OCI-LY1 (cell line): ENCODE measurements around the gene SLC6A18.

Experiments used
- H2AFZ ChIP-seq: fragments of 200-600 bp; sonication (generic), shearing (Covaris generic); 2 replicates; pipeline ENCODE4 v1.6.0; 2014; ENCODE audit warnings: antibody characterized with exemption, mild to moderate bottlenecking, low read length
- H3F3A ChIP-seq: fragments of 200-600 bp; sonication (generic), shearing (Covaris generic); 2 replicates; pipeline ENCODE4 v1.6.0; 2014; ENCODE audit warnings: mild to moderate bottlenecking, antibody characterized with exemption, low read length, moderate library complexity; ENCODE audit not compliant: insufficient read depth
- H3K27ac ChIP-seq: fragments of 200-600 bp; sonication (generic); 2 replicates; pipeline ENCODE4 v1.5.1; 2014; ENCODE audit warnings: low read length, mixed run types, mild to moderate bottlenecking, low read depth; ENCODE audit not compliant: poor library complexity, severe bottlenecking
- H3K27me3 ChIP-seq: fragments of 200-600 bp; sonication (generic); 2 replicates; pipeline ENCODE4 v1.6.0; 2014; ENCODE audit warnings: antibody characterized with exemption, mild to moderate bottlenecking, low read length, moderate library complexity; ENCODE audit not compliant: insufficient read depth
- H3K36me3 ChIP-seq: fragments of 200-600 bp; sonication (generic); 2 replicates; pipeline ENCODE4 v1.6.1; 2014; ENCODE audit warnings: mild to moderate bottlenecking, antibody characterized with exemption, low read length, moderate library complexity, mixed read lengths; ENCODE audit not compliant: insufficient read depth
- H3K4me1 ChIP-seq: fragments of 200-600 bp; sonication (generic); 2 replicates; pipeline ENCODE4 v1.5.1; 2014; ENCODE audit warnings: mild to moderate bottlenecking, low read length, moderate library complexity; ENCODE audit not compliant: insufficient read depth, severe bottlenecking
- H3K4me2 ChIP-seq: fragments of 200-600 bp; sonication (generic), shearing (Covaris generic); 2 replicates; pipeline ENCODE4 v1.6.1; 2014; ENCODE audit warnings: low read length
- H3K4me3 ChIP-seq: fragments of 200-600 bp; sonication (generic); 2 replicates; pipeline ENCODE4 v1.5.1; 2014; ENCODE audit warnings: low read length, low read depth, mild to moderate bottlenecking, mixed read lengths; ENCODE audit not compliant: poor library complexity, severe bottlenecking
- H3K79me2 ChIP-seq: fragments of 200-600 bp; shearing (Covaris generic); 2 replicates; pipeline ENCODE4 v1.6.1; 2016; ENCODE audit warnings: mixed run types, low read length, mixed read lengths; ENCODE audit not compliant: insufficient read depth
- H3K9ac ChIP-seq: fragments of 200-600 bp; sonication (generic), shearing (Covaris generic); 2 replicates; pipeline ENCODE4 v1.6.1; 2014; ENCODE audit warnings: mild to moderate bottlenecking, low read length, mixed read lengths
- H3K9me2 ChIP-seq: fragments of 200-600 bp; sonication (generic), shearing (Covaris generic); 2 replicates; pipeline ENCODE4 v1.6.1; 2014; ENCODE audit warnings: low read depth, mild to moderate bottlenecking, low read length, mixed read lengths
- H3K9me3 ChIP-seq: fragments of 200-600 bp; shearing (Covaris generic); 2 replicates; pipeline ENCODE4 v1.6.1; 2014; ENCODE audit warnings: low read length, mixed read lengths
- H4K20me1 ChIP-seq: fragments of 200-600 bp; sonication (generic), shearing (Covaris generic); 2 replicates; pipeline ENCODE4 v1.6.0; 2016; ENCODE audit warnings: mild to moderate bottlenecking, low read length; ENCODE audit not compliant: insufficient read depth
- CTCF ChIP-seq: fragments of 200-600 bp; sonication (generic), shearing (Covaris generic); IDR thresholded peaks from 2 replicates; pipeline ENCODE4 v1.5.1; 2017; ENCODE audit warnings: mild to moderate bottlenecking, antibody characterized with exemption, low read length, moderate library complexity, mixed read lengths
- EZH2 ChIP-seq: fragments of 200-600 bp; sonication (generic), shearing (Covaris generic); IDR thresholded peaks from 2 replicates; pipeline ENCODE4 v1.8.0; 2017; ENCODE audit warnings: borderline replicate concordance, mixed run types, mild to moderate bottlenecking, antibody characterized with exemption, low read length, moderate library complexity, mixed read lengths

Gene SLC6A18

GRCh38 chr5:1219768-1220100, 5.4 kb upstream of the SLC6A18 start:
- Histone ChIP-seq H3K9me3 (no peaks in the 10 kb centered on the region), H4K20me1 (no peaks in the 10 kb centered on the region)
- TF ChIP-seq CTCF (no peak), EZH2 (no peak)

GRCh38 chr5:1220351-1220750, 4.8 kb upstream of the SLC6A18 start:
- no peak overlapping the region for H3K27ac ChIP-seq
- H3K9me2 ChIP-seq, result no peaks in the 10 kb centered on the region
- no peaks in the 10 kb centered on the region for H3K36me3 ChIP-seq
- no peak overlapping the region for H3K9ac ChIP-seq
- TF ChIP-seq EZH2 (no peak), CTCF (no peak)
- H3K4me2 ChIP-seq, result no peak overlapping the region
- no peak overlapping the region for H2AFZ ChIP-seq
- no peaks in the 10 kb centered on the region; the same call in 1 of the 2 replicates for H3K27me3 ChIP-seq
- no peaks in the 10 kb centered on the region for H3K9me3 ChIP-seq
- H3K4me3 ChIP-seq, result no peak overlapping the region
- no peaks in the 10 kb centered on the region for H3K4me1 ChIP-seq
- H3K79me2 ChIP-seq, result no peaks in the 10 kb centered on the region
- H4K20me1 ChIP-seq, result no peaks in the 10 kb centered on the region
- H3F3A ChIP-seq, result no peaks in the 10 kb centered on the region

More at GRCh38 chr5:1219768-1220100, 5.4 kb upstream of the SLC6A18 start:
- Histone ChIP-seq H3K4me2 (no peak overlapping the region), H3F3A (no peaks in the 10 kb centered on the region), H3K9me2 (no peaks in the 10 kb centered on the region), H3K36me3 (no peaks in the 10 kb centered on the region), H3K9ac (no peak overlapping the region), H3K4me1 (no peaks in the 10 kb centered on the region), H3K4me3 (no peak overlapping the region), H2AFZ (no peak overlapping the region), H3K79me2 (no peaks in the 10 kb centered on the region), H3K27me3 (no peaks in the 10 kb centered on the region; the same call in 1 of the 2 replicates), H3K27ac (no peak overlapping the region)

- no peaks in the 10 kb centered on the region for H4K20me1 ChIP-seq
- no peaks in the 10 kb centered on the region for H3F3A ChIP-seq
- H3K4me2 ChIP-seq, result no peak overlapping the region
- no peaks in the 10 kb centered on the region for H3K36me3 ChIP-seq
- H3K9ac ChIP-seq, result no peak overlapping the region
- H3K27ac ChIP-seq, result no peak overlapping the region
- H3K27me3 ChIP-seq, result no peaks in the 10 kb centered on the region
- no peaks in the 10 kb centered on the region for H3K9me3 ChIP-seq
- no peaks in the 10 kb centered on the region for H3K9me2 ChIP-seq
- no peak overlapping the region for H3K4me3 ChIP-seq
- no peaks in the 10 kb centered on the region for H3K79me2 ChIP-seq
- no peak overlapping the region for H2AFZ ChIP-seq
- TF ChIP-seq CTCF (no peak), EZH2 (no peak)
- H3K4me1 ChIP-seq, result no peaks in the 10 kb centered on the region
These were observed 4.3 kb upstream of the SLC6A18 start for GRCh38 chr5:1220831-1221230.
